HEK293T (cell line): ENCODE results near the gene LARGE1.

ENCODE experiments used
- BHLHE40 ChIP-seq: fragments of 450-650 bp; IDR thresholded peaks from 2 replicates; pipeline ENCODE4 v1.6.1; 2016; ENCODE audit warnings: mild to moderate bottlenecking, moderate library complexity, borderline replicate concordance
- FOXK2 ChIP-seq: fragments of 450-650 bp; IDR thresholded peaks from 2 replicates; pipeline ENCODE4 v1.6.1; 2016; ENCODE audit warnings: mild to moderate bottlenecking
- FOXM1 ChIP-seq: fragments of 450-650 bp; IDR thresholded peaks from 2 replicates; pipeline ENCODE4 v1.6.1; 2017; ENCODE audit warnings: mild to moderate bottlenecking, borderline replicate concordance
- HDGF ChIP-seq: fragments of 450-650 bp; IDR thresholded peaks from 2 replicates; pipeline ENCODE4 v1.6.1; 2017; ENCODE audit warnings: antibody characterized with exemption, borderline replicate concordance
- SP1 ChIP-seq: fragments of 450-650 bp; IDR thresholded peaks from 2 replicates; pipeline ENCODE4 v1.6.1; 2017
- SUZ12 ChIP-seq: fragments of 450-650 bp; IDR thresholded peaks from 2 replicates; pipeline ENCODE4 v1.6.1; 2016; ENCODE audit warnings: mild to moderate bottlenecking
- ZNF384 ChIP-seq: fragments of 450-650 bp; IDR thresholded peaks from 2 replicates; pipeline ENCODE4 v1.6.1; 2016
- TF ChIP-seq, protein P1 (sequence below): fragments of 450-650 bp; IDR thresholded peaks from 2 replicates; pipeline ENCODE4 v1.6.1; 2016

- TF ChIP-seq SP1, result no peak
- TF ChIP-seq, protein P1, sequence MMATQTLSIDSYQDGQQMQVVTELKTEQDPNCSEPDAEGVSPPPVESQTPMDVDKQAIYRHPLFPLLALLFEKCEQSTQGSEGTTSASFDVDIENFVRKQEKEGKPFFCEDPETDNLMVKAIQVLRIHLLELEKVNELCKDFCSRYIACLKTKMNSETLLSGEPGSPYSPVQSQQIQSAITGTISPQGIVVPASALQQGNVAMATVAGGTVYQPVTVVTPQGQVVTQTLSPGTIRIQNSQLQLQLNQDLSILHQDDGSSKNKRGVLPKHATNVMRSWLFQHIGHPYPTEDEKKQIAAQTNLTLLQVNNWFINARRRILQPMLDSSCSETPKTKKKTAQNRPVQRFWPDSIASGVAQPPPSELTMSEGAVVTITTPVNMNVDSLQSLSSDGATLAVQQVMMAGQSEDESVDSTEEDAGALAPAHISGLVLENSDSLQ, result no peak
- TF ChIP-seq HDGF, result no peak
- TF ChIP-seq FOXK2, result no peak
- no peak for TF ChIP-seq BHLHE40
- TF ChIP-seq FOXM1, result no peak
- no peak for TF ChIP-seq SUZ12
- TF ChIP-seq ZNF384, result no peak
These were observed 141.0 kb downstream of the LARGE1 start for GRCh38 chr22:33779243-33779642.
